Measurements from ENCODE around the gene UBQLN4. TPM values are rescaled to one million over a fixed set of nuclear protein-coding genes. Genes with fewer than 3 reads are reported as not detected.

Gene UBQLN4
- total RNA-seq, 1 experiment from 2014 or later = 75.2 TPM

- ChIA-PET POLR2A (ENCODE audit: low non-redundant PET) (no interaction called here), CTCF (no interaction called here)
- H3K27ac ChIP-seq (ENCODE audit: low read depth, low read length, poor library complexity, severe bottlenecking) = no peak overlapping the region
- TF ChIP-seq CTCF (conservative IDR thresholded peaks at IDR 0.05; ENCODE audit: low read depth, low read length) = 0 out of 2 replicates have a peak, but pooled peaks have one; percentile 19
- TF ChIP-seq EZH2 (IDR thresholded peaks at IDR 0.05; ENCODE audit: borderline replicate concordance, low read depth, low read length, poor library complexity, severe bottlenecking) = no peak
- H3K4me1 ChIP-seq (ENCODE audit: insufficient read depth, low read length, poor library complexity, severe bottlenecking) = no peaks in the 10 kb centered on the region
- no peaks in the 10 kb centered on the region for H3K9me3 ChIP-seq (ENCODE audit: low read depth, low read length, poor library complexity, severe bottlenecking)
- no peaks in the 10 kb centered on the region for H3K36me3 ChIP-seq (ENCODE audit: insufficient read depth, low read length, poor library complexity, severe bottlenecking)
- no peaks in the 10 kb centered on the region for H3K27me3 ChIP-seq (replicated peaks; ENCODE audit: insufficient read depth, low read depth, low read length, poor library complexity)
- intact Hi-C loops (cut with micrococcal nuclease; ENCODE audit: unreplicated experiment) = no loop called here
- DNase-seq (ENCODE audit: low spot score) = no peak
- BruUV-seq (replicated peaks) = no TSS peak
- H3K4me3 ChIP-seq (ENCODE audit: low read depth, low read length, poor library complexity, severe bottlenecking) = no peak overlapping the region
These were observed 51.9 kb downstream of the UBQLN4 start for GRCh38 chr1:156001662-156002171.

GRCh38 chr1:156001021-156001661, 52.5 kb downstream of the UBQLN4 start:
- H3K27ac ChIP-seq (ENCODE audit: low read depth, low read length, poor library complexity, severe bottlenecking) = no peak overlapping the region
- no peaks in the 10 kb centered on the region for H3K9me3 ChIP-seq (ENCODE audit: low read depth, low read length, poor library complexity, severe bottlenecking)
- POLR2A ChIA-PET (ENCODE audit: low non-redundant PET) = no interaction called here
- CTCF ChIA-PET = interaction anchor here (1.0 kb wide), 1 partner anchor 12 kb away, joined by 3 read pairs; no protein-coding TSS in a partner anchor
- DNase-seq (ENCODE audit: low spot score) = no peak
- H3K36me3 ChIP-seq (ENCODE audit: insufficient read depth, low read length, poor library complexity, severe bottlenecking) = no peaks in the 10 kb centered on the region
- intact Hi-C loops (cut with micrococcal nuclease; ENCODE audit: unreplicated experiment) = no loop called here
- no peaks in the 10 kb centered on the region for H3K27me3 ChIP-seq (replicated peaks; ENCODE audit: insufficient read depth, low read depth, low read length, poor library complexity)
- no peaks in the 10 kb centered on the region for H3K4me1 ChIP-seq (ENCODE audit: insufficient read depth, low read length, poor library complexity, severe bottlenecking)
- no peak for TF ChIP-seq EZH2 (IDR thresholded peaks at IDR 0.05; ENCODE audit: borderline replicate concordance, low read depth, low read length, poor library complexity, severe bottlenecking)
- TF ChIP-seq CTCF (conservative IDR thresholded peaks at IDR 0.05; ENCODE audit: low read depth, low read length) = no peak
- no peak overlapping the region for H3K4me3 ChIP-seq (ENCODE audit: low read depth, low read length, poor library complexity, severe bottlenecking)
- no TSS peak for BruUV-seq (replicated peaks)

- CTCF ChIA-PET = no interaction called here
- no peaks in the 10 kb centered on the region for H3K9me3 ChIP-seq (ENCODE audit: low read depth, low read length, poor library complexity, severe bottlenecking)
- intact Hi-C loops (cut with micrococcal nuclease; ENCODE audit: unreplicated experiment) = no loop called here
- BruUV-seq (replicated peaks) = no TSS peak
- H3K4me1 ChIP-seq (ENCODE audit: insufficient read depth, low read length, poor library complexity, severe bottlenecking) = no peaks in the 10 kb centered on the region
- POLR2A ChIA-PET (ENCODE audit: low non-redundant PET) = no interaction called here
- no peak overlapping the region for H3K27ac ChIP-seq (ENCODE audit: low read depth, low read length, poor library complexity, severe bottlenecking)
- TF ChIP-seq EZH2 (IDR thresholded peaks at IDR 0.05; ENCODE audit: borderline replicate concordance, low read depth, low read length, poor library complexity, severe bottlenecking) (no peak), CTCF (conservative IDR thresholded peaks at IDR 0.05; ENCODE audit: low read depth, low read length) (no peak)
- no peak overlapping the region for H3K4me3 ChIP-seq (ENCODE audit: low read depth, low read length, poor library complexity, severe bottlenecking)
- no peaks in the 10 kb centered on the region for H3K27me3 ChIP-seq (replicated peaks; ENCODE audit: insufficient read depth, low read depth, low read length, poor library complexity)
- no peaks in the 10 kb centered on the region for H3K36me3 ChIP-seq (ENCODE audit: insufficient read depth, low read length, poor library complexity, severe bottlenecking)
- no peak for DNase-seq (ENCODE audit: low spot score)
These were observed 53.6 kb downstream of the UBQLN4 start for GRCh38 chr1:155999964-156000363.

Data from A673 (cell line).